ENCODE measurements around the gene MYO1H.
A peak's percentile ranks its signal among the peaks of the same experiment; 100 is the strongest.
"Not testable (repeated sequence)": the region's sequence is repeated elsewhere in the genome, so short reads cannot be mapped to it uniquely, and the experiment has no call there.

MYO1H gene

GRCh38 chr12:109422251-109422650 is 74.6 kb downstream of the MYO1H start:
- DNase-seq = no peak

- DNase-seq = no peak
These were observed 75.7 kb downstream of the MYO1H start for GRCh38 chr12:109423392-109423791.

GRCh38 chr12:109428037-109428629 is 80.4 kb downstream of the MYO1H start:
- peak; percentile 66 for DNase-seq

GRCh38 chr12:109428804-109429203 is 81.1 kb downstream of the MYO1H start:
- not testable (repeated sequence) for DNase-seq

GRCh38 chr12:109430244-109430643 is 82.5 kb downstream of the MYO1H start:
- DNase-seq = no peak

GRCh38 chr12:109432431-109432830 is 84.7 kb downstream of the MYO1H start:
- DNase-seq = no peak

- DNase-seq = peak; percentile 69
These were observed 85.2 kb downstream of the MYO1H start for GRCh38 chr12:109432842-109433304.

- DNase-seq = no peak
These were observed 85.9 kb downstream of the MYO1H start for GRCh38 chr12:109433618-109434017.

GRCh38 chr12:109434582-109434981 is 86.9 kb downstream of the MYO1H start:
- no peak for DNase-seq

GRCh38 chr12:109435428-109436187 is 87.9 kb downstream of the MYO1H start:
- DNase-seq = no peak

- no peak for DNase-seq
These were observed 88.5 kb downstream of the MYO1H start for GRCh38 chr12:109436188-109436560.

- DNase-seq = no peak
These were observed 91.5 kb downstream of the MYO1H start for GRCh38 chr12:109439181-109439580.

- not testable (repeated sequence) for DNase-seq
These were observed 92.3 kb downstream of the MYO1H start for GRCh38 chr12:109439951-109440350.

GRCh38 chr12:109440851-109441490 is 93.3 kb downstream of the MYO1H start:
- peak; percentile 94 for DNase-seq

GRCh38 chr12:109443794-109444193 is 96.1 kb downstream of the MYO1H start:
- no peak for DNase-seq

GRCh38 chr12:109444259-109444658 is 96.6 kb downstream of the MYO1H start:
- DNase-seq = no peak

- no peak for DNase-seq
These were observed 97.5 kb downstream of the MYO1H start for GRCh38 chr12:109445191-109445609.

GRCh38 chr12:109446869-109447268 is 99.2 kb downstream of the MYO1H start:
- no peak for DNase-seq

- no peak for DNase-seq
These were observed 99.8 kb downstream of the MYO1H start for GRCh38 chr12:109447482-109447881.

- no peak for DNase-seq
These were observed 100.6 kb downstream of the MYO1H start for GRCh38 chr12:109448272-109448671.

GRCh38 chr12:109448707-109449390 is 101.1 kb downstream of the MYO1H start:
- DNase-seq = no peak

GRCh38 chr12:109449845-109450532 is 102.3 kb downstream of the MYO1H start:
- DNase-seq = no peak

- no peak for DNase-seq
These were observed 103.3 kb downstream of the MYO1H start for GRCh38 chr12:109450980-109451379.

All from COR-L47 (cell line).